Superior temporal gyrus (tissue), 1 donor: Measurements from ENCODE around the gene TEX14.

Experiments used
- DNase-seq: peaks from one replicate; pipeline ENCODE4 v3.0.0-alpha.2; 2016; ENCODE audit errors: extremely low spot score

Gene TEX14

GRCh38 chr17:58521680-58522079 lies 170.2 kb downstream of the TEX14 start:
- no peak for DNase-seq

GRCh38 chr17:58520843-58521430 lies 170.9 kb downstream of the TEX14 start:
- DNase-seq, result no peak

GRCh38 chr17:58517928-58518609 lies 173.8 kb downstream of the TEX14 start:
- DNase-seq, result peak; percentile 100

- DNase-seq, result no peak
Measured at GRCh38 chr17:58517378-58517927, 174.4 kb downstream of the TEX14 start.

GRCh38 chr17:58516644-58517377 lies 175.0 kb downstream of the TEX14 start:
- no peak for DNase-seq

- DNase-seq, result no peak
Measured at GRCh38 chr17:58515286-58515685, 176.6 kb downstream of the TEX14 start.

GRCh38 chr17:58514770-58515157 lies 177.1 kb downstream of the TEX14 start:
- no peak for DNase-seq

- peak; percentile 78 for DNase-seq
Measured at GRCh38 chr17:58513965-58514769, 177.7 kb downstream of the TEX14 start, which contains the start of gene MTMR4. TSS of gene MTMR4 (minus strand) at chr17:58514638. CDS start at chr17:58514407, 231 bp downstream.

GRCh38 chr17:58513267-58513964 lies 178.4 kb downstream of the TEX14 start:
- no peak for DNase-seq

- DNase-seq, result no peak
Measured at GRCh38 chr17:58510075-58510474, 181.8 kb downstream of the TEX14 start.

- no peak for DNase-seq
Measured at GRCh38 chr17:58508341-58509067, 183.3 kb downstream of the TEX14 start.

- no peak for DNase-seq
Measured at GRCh38 chr17:58507123-58507634, 184.7 kb downstream of the TEX14 start.
